Parathyroid adenoma (tissue), 2 donors: ENCODE results near the gene GABRR3.

Source experiments
- H2AFZ ChIP-seq: fragments of 300-600 bp; sonication (generic); one replicate; pipeline ENCODE4 v1.7.0; 2017; ENCODE audit warnings: antibody characterized with exemption, mild to moderate bottlenecking
- H3K27ac ChIP-seq: fragments of 300-600 bp; sonication (generic); one replicate; pipeline ENCODE4 v1.7.0; 2017
- H3K27me3 ChIP-seq: fragments of 300-600 bp; sonication (generic); one replicate; pipeline ENCODE4 v1.7.0; 2017; ENCODE audit warnings: low read length; ENCODE audit not compliant: control insufficient read depth, insufficient read depth
- H3K36me3 ChIP-seq: fragments of 300-600 bp; sonication (generic); one replicate; pipeline ENCODE4 v1.7.0; 2017; ENCODE audit warnings: low read length; ENCODE audit not compliant: control insufficient read depth, insufficient read depth
- H3K4me1 ChIP-seq: fragments of 300-600 bp; sonication (generic); one replicate; pipeline ENCODE4 v1.7.0; 2017; ENCODE audit warnings: control low read depth
- H3K4me2 ChIP-seq: fragments of 300-600 bp; sonication (generic); one replicate; pipeline ENCODE4 v1.7.0; 2017; ENCODE audit warnings: low read length
- H3K4me3 ChIP-seq: fragments of 300-600 bp; sonication (generic); one replicate; pipeline ENCODE4 v1.7.0; 2017; ENCODE audit warnings: low read depth, low read length
- H3K79me2 ChIP-seq: fragments of 300-600 bp; sonication (generic); one replicate; pipeline ENCODE4 v1.7.0; 2017; ENCODE audit warnings: control low read depth
- H3K9ac ChIP-seq: fragments of 300-600 bp; sonication (generic); one replicate; pipeline ENCODE4 v1.7.0; 2017; ENCODE audit warnings: mild to moderate bottlenecking
- H3K9me3 ChIP-seq: fragments of 300-600 bp; sonication (generic); one replicate; pipeline ENCODE4 v1.7.0; 2017; ENCODE audit warnings: low read length; ENCODE audit not compliant: control insufficient read depth
- TF ChIP-seq, protein P1 (sequence below): fragments of 300-600 bp; sonication (generic); IDR thresholded peaks from one replicate; pipeline ENCODE4 v1.7.0; 2017; ENCODE audit warnings: antibody characterized with exemption, mild to moderate bottlenecking
- donor health status: primary hyperparathyroidism.

The GABRR3 gene

DNA sequence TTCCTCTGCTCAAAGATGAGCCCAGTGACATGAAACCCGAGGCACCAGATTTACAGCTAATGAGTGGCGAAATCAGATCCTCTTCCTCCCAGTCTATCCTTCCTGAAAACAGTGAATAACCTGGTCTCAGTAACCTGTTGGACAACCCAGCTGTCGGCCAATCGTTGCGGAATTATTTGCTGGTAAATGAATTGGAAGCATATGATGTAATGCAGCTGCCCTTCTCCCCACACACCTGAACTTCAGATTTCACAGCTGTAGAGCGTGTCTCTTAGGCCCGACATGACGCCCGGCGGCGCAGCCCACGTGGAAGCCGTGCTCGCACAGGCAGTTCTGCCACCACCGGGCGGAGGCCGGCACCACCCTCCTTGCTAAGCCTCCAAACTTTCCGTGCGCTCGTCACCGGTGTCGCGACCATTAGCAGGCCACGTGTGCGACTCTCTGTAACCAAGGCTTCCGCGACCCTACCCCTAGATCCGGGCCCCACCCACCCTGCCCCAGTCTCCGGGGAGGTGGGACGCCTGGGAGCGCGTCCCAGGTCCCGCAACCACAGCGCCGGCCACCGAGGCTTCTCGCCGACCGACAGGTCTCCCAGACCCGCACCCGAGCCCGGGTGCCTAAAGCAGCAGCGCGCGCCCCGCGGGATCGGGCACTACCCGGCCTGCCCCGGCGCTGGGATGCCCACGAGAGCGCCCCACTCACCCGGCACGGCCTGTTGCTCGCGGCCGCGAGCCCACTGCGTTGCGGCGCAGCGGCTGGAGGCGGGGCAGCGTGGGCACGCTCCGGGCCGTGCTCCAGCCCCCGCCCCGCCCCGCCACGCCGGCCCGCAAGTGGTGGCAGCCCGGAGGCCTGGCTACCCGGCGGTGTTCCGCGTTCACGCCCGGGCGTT, 63.2 kb downstream of the GABRR3 start, which contains the start of gene RIOX2:
Gene RIOX2 (minus strand): TSS at position 753 of the 889 bp plus-strand sequence. CDS start 4,838 bp downstream, outside the sequence.
- H3K27me3 ChIP-seq, result no peaks in the 10 kb centered on the region
- H3K79me2 ChIP-seq, result no peaks in the 10 kb centered on the region
- peak within 1 kb of the TSS; percentile 69 for H3K4me2 ChIP-seq
- H2AFZ ChIP-seq, result peak within 1 kb of the TSS; percentile 59
- peaks cover 5% of the 10 kb centered on the region for H3K4me1 ChIP-seq
- H3K36me3 ChIP-seq, result no peaks in the 10 kb centered on the region
- peak within 1 kb of the TSS; percentile 51 for H3K27ac ChIP-seq
- TF ChIP-seq, protein P1, sequence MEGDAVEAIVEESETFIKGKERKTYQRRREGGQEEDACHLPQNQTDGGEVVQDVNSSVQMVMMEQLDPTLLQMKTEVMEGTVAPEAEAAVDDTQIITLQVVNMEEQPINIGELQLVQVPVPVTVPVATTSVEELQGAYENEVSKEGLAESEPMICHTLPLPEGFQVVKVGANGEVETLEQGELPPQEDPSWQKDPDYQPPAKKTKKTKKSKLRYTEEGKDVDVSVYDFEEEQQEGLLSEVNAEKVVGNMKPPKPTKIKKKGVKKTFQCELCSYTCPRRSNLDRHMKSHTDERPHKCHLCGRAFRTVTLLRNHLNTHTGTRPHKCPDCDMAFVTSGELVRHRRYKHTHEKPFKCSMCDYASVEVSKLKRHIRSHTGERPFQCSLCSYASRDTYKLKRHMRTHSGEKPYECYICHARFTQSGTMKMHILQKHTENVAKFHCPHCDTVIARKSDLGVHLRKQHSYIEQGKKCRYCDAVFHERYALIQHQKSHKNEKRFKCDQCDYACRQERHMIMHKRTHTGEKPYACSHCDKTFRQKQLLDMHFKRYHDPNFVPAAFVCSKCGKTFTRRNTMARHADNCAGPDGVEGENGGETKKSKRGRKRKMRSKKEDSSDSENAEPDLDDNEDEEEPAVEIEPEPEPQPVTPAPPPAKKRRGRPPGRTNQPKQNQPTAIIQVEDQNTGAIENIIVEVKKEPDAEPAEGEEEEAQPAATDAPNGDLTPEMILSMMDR, result no peak
- H3K9ac ChIP-seq, result no peak within 1 kb of the TSS
- H3K4me3 ChIP-seq, result peak within 1 kb of the TSS; percentile 48
- H3K9me3 ChIP-seq, result no peaks in the 10 kb centered on the region

DNA sequence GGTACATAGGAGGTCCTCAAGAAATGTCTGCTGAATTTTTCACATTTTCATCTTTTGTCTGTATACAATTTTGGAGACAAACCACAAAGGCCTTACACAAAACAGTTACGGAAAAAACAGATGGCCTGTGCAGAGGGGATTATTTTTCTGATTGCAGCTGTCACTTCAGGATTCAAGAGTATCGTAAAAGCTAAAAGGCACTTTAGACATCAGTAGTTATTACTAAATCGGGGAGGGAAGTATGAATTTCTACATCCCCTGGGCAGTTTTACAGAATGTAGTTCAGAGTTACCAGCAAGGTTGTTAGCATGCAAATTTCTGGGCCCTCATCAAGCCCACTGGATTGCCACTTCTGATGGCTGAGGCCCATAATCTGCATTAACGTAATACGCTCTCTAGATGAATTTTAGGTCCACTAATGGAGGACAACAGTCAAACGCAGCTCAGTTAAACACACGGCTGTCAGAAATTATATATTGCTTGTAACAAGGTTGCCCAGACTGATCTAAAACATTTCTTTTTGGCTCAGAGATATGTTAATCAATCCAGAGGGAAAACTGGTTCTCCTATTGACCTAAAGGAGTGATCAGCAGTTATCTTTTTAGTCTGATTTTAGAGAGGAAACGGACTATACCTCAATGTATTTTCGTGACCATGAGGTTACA, 64.0 kb downstream of the GABRR3 start:
- H3K4me1 ChIP-seq, result peaks cover 5% of the 10 kb centered on the region
- peak overlapping the region; percentile 48 for H3K4me3 ChIP-seq
- H3K27ac ChIP-seq, result peak overlapping the region; percentile 51
- TF ChIP-seq, protein P1, result no peak
- peak overlapping the region; percentile 69 for H3K4me2 ChIP-seq
- peak overlapping the region; percentile 59 for H2AFZ ChIP-seq
- H3K36me3 ChIP-seq, result no peaks in the 10 kb centered on the region
- no peak overlapping the region for H3K9ac ChIP-seq
- H3K27me3 ChIP-seq, result no peaks in the 10 kb centered on the region
- no peaks in the 10 kb centered on the region for H3K9me3 ChIP-seq
- no peaks in the 10 kb centered on the region for H3K79me2 ChIP-seq

DNA sequence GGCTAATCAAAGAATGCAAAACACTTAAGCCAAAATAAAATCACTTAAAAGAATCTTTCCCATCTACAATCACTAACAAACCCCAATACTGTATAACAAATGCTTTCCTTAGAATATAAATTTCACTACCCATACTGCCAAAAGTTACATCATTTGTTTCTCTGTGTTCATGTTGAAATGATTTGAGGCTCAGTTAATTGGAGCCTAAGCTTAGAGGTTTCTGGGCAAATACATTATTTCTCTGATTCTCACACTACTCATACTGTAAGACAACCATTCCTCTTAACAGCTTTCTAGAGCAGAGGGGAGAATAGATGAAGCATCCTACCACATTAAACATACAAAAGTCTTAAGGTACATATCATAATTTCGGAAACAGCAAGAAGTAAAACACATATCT, 65.0 kb downstream of the GABRR3 start:
- Histone ChIP-seq H3K9me3 (no peaks in the 10 kb centered on the region), H3K4me1 (peaks cover 5% of the 10 kb centered on the region), H2AFZ (no peak overlapping the region), H3K4me2 (no peak overlapping the region), H3K79me2 (no peaks in the 10 kb centered on the region), H3K27ac (no peak overlapping the region), H3K27me3 (no peaks in the 10 kb centered on the region), H3K36me3 (no peaks in the 10 kb centered on the region), H3K9ac (no peak overlapping the region), H3K4me3 (no peak overlapping the region)
- TF ChIP-seq, protein P1, result no peak

DNA sequence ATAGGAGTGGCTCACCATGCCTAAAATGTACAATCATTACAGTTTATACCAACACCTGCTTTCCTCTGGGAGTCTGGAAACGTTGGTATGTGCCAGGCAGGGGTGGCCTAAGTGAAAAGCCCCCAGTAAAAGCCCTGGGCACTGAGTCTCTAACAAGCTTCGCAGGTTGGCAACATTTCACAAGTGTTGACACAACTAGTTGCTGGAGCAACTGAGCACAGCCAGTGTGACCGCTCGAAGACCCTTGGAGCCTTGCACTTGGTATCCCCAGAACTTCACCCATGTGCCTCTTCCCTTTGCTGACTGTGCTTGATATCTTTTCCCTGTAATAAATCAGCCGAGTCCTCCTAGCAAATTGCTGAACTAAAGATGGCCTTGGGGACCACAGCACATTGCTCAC, 65.6 kb downstream of the GABRR3 start:
- Histone ChIP-seq H3K4me2 (no peak overlapping the region), H3K9me3 (no peaks in the 10 kb centered on the region), H3K79me2 (no peaks in the 10 kb centered on the region), H3K9ac (no peak overlapping the region), H3K4me3 (no peak overlapping the region), H3K4me1 (peaks cover 5% of the 10 kb centered on the region), H2AFZ (no peak overlapping the region), H3K36me3 (no peaks in the 10 kb centered on the region), H3K27me3 (no peaks in the 10 kb centered on the region), H3K27ac (no peak overlapping the region)
- TF ChIP-seq, protein P1, result no peak
